ENCODE results near the gene CWC27. TPM values are rescaled to one million over a fixed set of nuclear protein-coding genes. Genes with fewer than 3 reads are reported as not detected.

CWC27 gene
- polyA plus RNA-seq, 2 of the 4 experiments (the other 2 are of a cell fraction) = 24.1 to 48.5 TPM

DNA sequence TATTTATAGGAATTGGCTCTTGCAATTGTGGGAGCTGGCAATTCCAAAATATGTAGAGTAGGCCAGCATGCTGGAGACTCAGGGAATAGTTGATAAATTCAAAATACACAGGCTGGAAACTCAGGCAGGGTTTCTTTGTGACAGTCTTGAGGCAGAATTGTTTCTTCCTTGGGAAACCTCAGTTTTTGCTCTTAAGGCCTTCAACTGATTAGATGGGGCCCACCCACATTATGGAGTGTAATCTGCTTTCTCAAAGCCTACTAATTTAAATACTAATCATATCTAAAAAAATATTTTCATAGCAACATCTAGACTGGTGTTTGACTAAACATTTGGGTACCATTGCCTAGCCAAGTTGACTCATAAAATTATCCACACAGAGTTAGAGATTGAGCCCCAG is 27.6 kb downstream of the CWC27 start:
- Histone ChIP-seq H3K4me1 (peaks cover 26% of the 10 kb centered on the region), H3K4me3 (no peak overlapping the region), H3K4me2 (no peak overlapping the region), H3K9me3 (no peaks in the 10 kb centered on the region), H3K27ac (no peak overlapping the region)
- ChIA-PET POLR2A (no interaction called here), CTCF (interaction anchor here (1.1 kb wide), 1 partner anchor 14 kb away, joined by 4 read pairs; no protein-coding TSS in a partner anchor)
- ATAC-seq = no peak
- DNase-seq (ENCODE audit: low read depth in 1 of 2, low spot score in 1 of 2) = no peak
- TF ChIP-seq TFCP2L1 (CRISPR knock-in tag; IDR thresholded peaks at IDR 0.05) = no peak
- TF ChIP-seq HOXB13 (CRISPR knock-in tag; IDR thresholded peaks at IDR 0.05; ENCODE audit: low read depth) = no peak
- TF ChIP-seq, protein P1, sequence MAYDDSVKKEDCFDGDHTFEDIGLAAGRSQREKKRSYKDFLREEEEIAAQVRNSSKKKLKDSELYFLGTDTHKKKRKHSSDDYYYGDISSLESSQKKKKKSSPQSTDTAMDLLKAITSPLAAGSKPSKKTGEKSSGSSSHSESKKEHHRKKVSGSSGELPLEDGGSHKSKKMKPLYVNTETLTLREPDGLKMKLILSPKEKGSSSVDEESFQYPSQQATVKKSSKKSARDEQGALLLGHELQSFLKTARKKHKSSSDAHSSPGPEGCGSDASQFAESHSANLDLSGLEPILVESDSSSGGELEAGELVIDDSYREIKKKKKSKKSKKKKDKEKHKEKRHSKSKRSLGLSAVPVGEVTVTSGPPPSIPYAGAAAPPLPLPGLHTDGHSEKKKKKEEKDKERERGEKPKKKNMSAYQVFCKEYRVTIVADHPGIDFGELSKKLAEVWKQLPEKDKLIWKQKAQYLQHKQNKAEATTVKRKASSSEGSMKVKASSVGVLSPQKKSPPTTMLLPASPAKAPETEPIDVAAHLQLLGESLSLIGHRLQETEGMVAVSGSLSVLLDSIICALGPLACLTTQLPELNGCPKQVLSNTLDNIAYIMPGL (CRISPR knock-in tag; IDR thresholded peaks at IDR 0.05; ENCODE audit: borderline replicate concordance) = no peak
- TF ChIP-seq ESRRA (IDR thresholded peaks at IDR 0.05; ENCODE audit: borderline replicate concordance, low read length) = no peak
- TF ChIP-seq KDM1A (IDR thresholded peaks at IDR 0.05; ENCODE audit: low read depth) = no peak
- TF ChIP-seq, protein P2, sequence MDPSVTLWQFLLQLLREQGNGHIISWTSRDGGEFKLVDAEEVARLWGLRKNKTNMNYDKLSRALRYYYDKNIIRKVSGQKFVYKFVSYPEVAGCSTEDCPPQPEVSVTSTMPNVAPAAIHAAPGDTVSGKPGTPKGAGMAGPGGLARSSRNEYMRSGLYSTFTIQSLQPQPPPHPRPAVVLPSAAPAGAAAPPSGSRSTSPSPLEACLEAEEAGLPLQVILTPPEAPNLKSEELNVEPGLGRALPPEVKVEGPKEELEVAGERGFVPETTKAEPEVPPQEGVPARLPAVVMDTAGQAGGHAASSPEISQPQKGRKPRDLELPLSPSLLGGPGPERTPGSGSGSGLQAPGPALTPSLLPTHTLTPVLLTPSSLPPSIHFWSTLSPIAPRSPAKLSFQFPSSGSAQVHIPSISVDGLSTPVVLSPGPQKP (IDR thresholded peaks at IDR 0.05; ENCODE audit: low read depth, low read length) = no peak
- TF ChIP-seq TP53 (CRISPR knock-in tag; IDR thresholded peaks at IDR 0.05) = no peak
- TF ChIP-seq MAZ (IDR thresholded peaks at IDR 0.05; ENCODE audit: borderline replicate concordance, low read depth, low read length) = no peak
- TF ChIP-seq RCOR1 (IDR thresholded peaks at IDR 0.05; ENCODE audit: low read depth, low read length) = no peak
- TF ChIP-seq, protein P3, sequence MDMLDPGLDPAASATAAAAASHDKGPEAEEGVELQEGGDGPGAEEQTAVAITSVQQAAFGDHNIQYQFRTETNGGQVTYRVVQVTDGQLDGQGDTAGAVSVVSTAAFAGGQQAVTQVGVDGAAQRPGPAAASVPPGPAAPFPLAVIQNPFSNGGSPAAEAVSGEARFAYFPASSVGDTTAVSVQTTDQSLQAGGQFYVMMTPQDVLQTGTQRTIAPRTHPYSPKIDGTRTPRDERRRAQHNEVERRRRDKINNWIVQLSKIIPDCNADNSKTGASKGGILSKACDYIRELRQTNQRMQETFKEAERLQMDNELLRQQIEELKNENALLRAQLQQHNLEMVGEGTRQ (IDR thresholded peaks at IDR 0.05) = no peak
- TF ChIP-seq NFE2L2 (conservative IDR thresholded peaks at IDR 0.05; ENCODE audit: low read length) = no peak
- TF ChIP-seq MAFK (IDR thresholded peaks at IDR 0.05; ENCODE audit: partially characterized antibody) = no peak
- no peak for TF ChIP-seq CBX8 (IDR thresholded peaks at IDR 0.05)
- TF ChIP-seq CBX2 (IDR thresholded peaks at IDR 0.05; ENCODE audit: borderline replicate concordance, low read depth) = no peak
- TF ChIP-seq KDM5A (IDR thresholded peaks at IDR 0.05) = no peak
- TF ChIP-seq, protein P4, sequence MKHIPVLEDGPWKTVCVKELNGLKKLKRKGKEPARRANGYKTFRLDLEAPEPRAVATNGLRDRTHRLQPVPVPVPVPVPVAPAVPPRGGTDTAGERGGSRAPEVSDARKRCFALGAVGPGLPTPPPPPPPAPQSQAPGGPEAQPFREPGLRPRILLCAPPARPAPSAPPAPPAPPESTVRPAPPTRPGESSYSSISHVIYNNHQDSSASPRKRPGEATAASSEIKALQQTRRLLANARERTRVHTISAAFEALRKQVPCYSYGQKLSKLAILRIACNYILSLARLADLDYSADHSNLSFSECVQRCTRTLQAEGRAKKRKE (CRISPR knock-in tag; IDR thresholded peaks at IDR 0.05; ENCODE audit: low read depth) = no peak
- TF ChIP-seq, protein P5, sequence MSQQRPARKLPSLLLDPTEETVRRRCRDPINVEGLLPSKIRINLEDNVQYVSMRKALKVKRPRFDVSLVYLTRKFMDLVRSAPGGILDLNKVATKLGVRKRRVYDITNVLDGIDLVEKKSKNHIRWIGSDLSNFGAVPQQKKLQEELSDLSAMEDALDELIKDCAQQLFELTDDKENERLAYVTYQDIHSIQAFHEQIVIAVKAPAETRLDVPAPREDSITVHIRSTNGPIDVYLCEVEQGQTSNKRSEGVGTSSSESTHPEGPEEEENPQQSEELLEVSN (IDR thresholded peaks at IDR 0.05; ENCODE audit: borderline replicate concordance, low read depth) = no peak
- TF ChIP-seq SMC3 (IDR thresholded peaks at IDR 0.05) = no peak
- FAIRE-seq = no peak

DNA sequence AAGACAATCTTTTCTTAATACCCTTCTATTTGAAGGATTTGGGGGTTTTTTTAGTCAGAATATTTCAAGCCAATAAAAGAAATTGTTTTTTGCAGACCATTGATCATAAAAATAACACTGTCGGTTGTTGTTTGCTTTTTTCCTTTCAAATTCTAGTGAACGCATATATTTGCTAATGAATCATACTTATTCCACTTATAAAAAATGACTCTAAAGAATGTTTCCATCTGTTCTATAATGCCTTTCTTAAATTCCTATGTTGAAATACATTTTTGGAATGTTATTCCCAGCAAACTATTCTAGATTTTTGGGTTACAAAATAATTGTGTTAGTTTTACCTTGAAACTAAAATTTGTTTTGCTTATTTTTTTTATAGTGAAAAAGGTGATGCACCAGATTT is 32.2 kb downstream of the CWC27 start:
- DNase-seq (ENCODE audit: low read depth in 1 of 2, low spot score in 1 of 2) (no peak), FAIRE-seq (no peak), ATAC-seq (no peak)
- Histone ChIP-seq H3K4me1 (no peaks in the 10 kb centered on the region), H3K9me3 (no peaks in the 10 kb centered on the region), H3K27ac (no peak overlapping the region), H3K4me3 (no peak overlapping the region), H3K4me2 (no peak overlapping the region)
- ChIA-PET CTCF (no interaction called here), POLR2A (no interaction called here)
- TF ChIP-seq CEBPB (IDR thresholded peaks at IDR 0.05) (no peak), CHD2 (IDR thresholded peaks at IDR 0.05; ENCODE audit: low read length, partially characterized antibody) (no peak), KDM1A (IDR thresholded peaks at IDR 0.05; ENCODE audit: low read depth) (no peak), ZC3H11A (IDR thresholded peaks at IDR 0.05) (no peak), ZSCAN20 (CRISPR knock-in tag; IDR thresholded peaks at IDR 0.05) (no peak), HOXA7 (CRISPR knock-in tag; IDR thresholded peaks at IDR 0.05) (no peak)
- TF ChIP-seq, protein P6, sequence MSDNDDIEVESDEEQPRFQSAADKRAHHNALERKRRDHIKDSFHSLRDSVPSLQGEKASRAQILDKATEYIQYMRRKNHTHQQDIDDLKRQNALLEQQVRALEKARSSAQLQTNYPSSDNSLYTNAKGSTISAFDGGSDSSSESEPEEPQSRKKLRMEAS (IDR thresholded peaks at IDR 0.05) = no peak
- WGBS (ENCODE audit: missing lambda C conversion rate) = 83% methylated on average over 2 of the region's 2 CpGs
